ENCODE measurements around the gene FAM13C.

- TF ChIP-seq CTCF (IDR thresholded peaks at IDR 0.05) (no peak), POLR2A (IDR thresholded peaks at IDR 0.05) (no peak)
Measured at GRCh38 chr10:59302381-59302780, 60.0 kb downstream of the FAM13C start.
